Uterus (tissue), 4 donors: ENCODE measurements around the gene UBA52. TPM values are rescaled to one million over a fixed set of nuclear protein-coding genes. Genes with fewer than 3 reads are reported as not detected.

Source experiments
- DNase-seq, 2 donors: peaks; one replicate each; pipeline ENCODE4 v3.0.0-alpha.2; 2019 to 2020
- H3K27ac ChIP-seq, 2 donors: fragments of 200-600 bp; sonication (generic); 1 replicate in 1 of 2; 2 replicates in 1 of 2; pipeline ENCODE4 v1.5.1; 2016 to 2018
- H3K27me3 ChIP-seq, 2 donors: fragments of 200-600 bp; sonication (generic); one replicate each; pipeline ENCODE4 v1.5.1; 2018 to 2019; ENCODE audit warnings: control low read depth in 1 of 2
- H3K36me3 ChIP-seq, 2 donors: fragments of 200-600 bp; sonication (generic); one replicate each; pipeline ENCODE4 v1.5.1; 2019; ENCODE audit warnings: control low read depth in 1 of 2
- H3K4me1 ChIP-seq, 2 donors: fragments of 200-600 bp; sonication (generic); one replicate each; pipeline ENCODE4 v1.5.1; 2018 to 2019; ENCODE audit warnings: control low read depth in 1 of 2
- H3K4me3 ChIP-seq, 2 donors: fragments of 200-600 bp; sonication (generic); 1 replicate in 1 of 2; 2 replicates in 1 of 2; pipeline ENCODE4 v1.5.1; 2018 to 2019; ENCODE audit warnings: mild to moderate bottlenecking in 1 of 2
- H3K9me3 ChIP-seq, 2 donors: fragments of 200-600 bp; sonication (generic); one replicate each; pipeline ENCODE4 v1.5.1; 2019; ENCODE audit warnings: control low read depth in 1 of 2
- CTCF ChIP-seq, 4 experiments: fragments of 200-600 bp in 2 of 4; fragments of 450-650 bp in 2 of 4; sonication (generic) in 2 of 4; IDR thresholded peaks; one replicate each; pipeline ENCODE4 v1.5.1; 2016 to 2019; ENCODE audit warnings: antibody characterized with exemption in 4 of 4, mild to moderate bottlenecking in 2 of 4, moderate library complexity in 1 of 4
- POLR2A ChIP-seq, 2 donors: fragments of 450-650 bp; IDR thresholded peaks; one replicate each; pipeline ENCODE4 v1.6.1; 2016; ENCODE audit warnings: antibody characterized with exemption in 2 of 2, mild to moderate bottlenecking in 1 of 2, moderate library complexity in 1 of 2
- intact Hi-C: fragments of 100-400 bp; cut with DNase I; formaldehyde crosslinking; loops from one replicate; pipeline ENCODE4 v1.15.1; 2023; ENCODE audit warnings: low total_unique reads
- total RNA-seq, 4 donors: library from RNA; depleted of rRNA in 3 of 4; stranded (reverse); fragments of >200 nt in 3 of 4; gene quantifications; one replicate each; pipeline versions ENCODE4 v1.1.0 to v1.2.4, GENCODE V29; 2014 to 2023
- donor health status: DM: yes; HTN: yes; CAD: no.

The UBA52 gene
- total RNA-seq, 4 donors from 2014 or later: 295 to 1,369 (median 721) TPM

- Histone ChIP-seq H3K4me1 (no peaks in the 10 kb centered on the region), H3K36me3 (no peaks in the 10 kb centered on the region), H3K4me3 (no peak overlapping the region), H3K27me3 (no peaks in the 10 kb centered on the region), H3K27ac (no peak overlapping the region), H3K9me3 (no peaks in the 10 kb centered on the region)
- no peak for TF ChIP-seq CTCF (IDR thresholded peaks at IDR 0.05)
- TF ChIP-seq POLR2A (IDR thresholded peaks at IDR 0.05): no peak
- DNase-seq: no peak
- intact Hi-C loops: no loop called here
These were observed 8.7 kb downstream of the UBA52 start for GRCh38 chr19:18580311-18580710.

GRCh38 chr19:18586306-18586705 lies 14.6 kb downstream of the UBA52 start:
- no peak for DNase-seq
- Histone ChIP-seq H3K27me3 (no peaks in the 10 kb centered on the region), H3K9me3 (no peaks in the 10 kb centered on the region), H3K36me3 (no peaks in the 10 kb centered on the region), H3K4me3 (no peak overlapping the region), H3K4me1 (peaks cover 0 to 6% of the 10 kb centered on the region in 2 donors), H3K27ac (no peak overlapping the region)
- TF ChIP-seq POLR2A (IDR thresholded peaks at IDR 0.05): no peak
- intact Hi-C loops: no loop called here

GRCh38 chr19:18587561-18587960 lies 15.9 kb downstream of the UBA52 start:
- no peaks in the 10 kb centered on the region for H3K36me3 ChIP-seq
- DNase-seq: no peak
- TF ChIP-seq CTCF (IDR thresholded peaks at IDR 0.05) (no peak), POLR2A (IDR thresholded peaks at IDR 0.05) (no peak)
- no peak overlapping the region for H3K4me3 ChIP-seq
- intact Hi-C loops: no loop called here
- no peaks in the 10 kb centered on the region for H3K27me3 ChIP-seq
- H3K4me1 ChIP-seq: peaks cover 0 to 6% of the 10 kb centered on the region in 2 donors
- peak overlapping the region; percentile 88 to 89 for H3K27ac ChIP-seq
- no peaks in the 10 kb centered on the region for H3K9me3 ChIP-seq

GRCh38 chr19:18587962-18588610 lies 16.4 kb downstream of the UBA52 start:
- H3K27me3 ChIP-seq: no peaks in the 10 kb centered on the region
- peaks cover 0 to 6% of the 10 kb centered on the region in 2 donors for H3K4me1 ChIP-seq
- DNase-seq: no peak
- intact Hi-C loops: no loop called here
- no peaks in the 10 kb centered on the region for H3K36me3 ChIP-seq
- TF ChIP-seq CTCF (IDR thresholded peaks at IDR 0.05) (no peak), POLR2A (IDR thresholded peaks at IDR 0.05) (no peak)
- no peaks in the 10 kb centered on the region for H3K9me3 ChIP-seq
- peak overlapping the region; percentile 88 to 89 for H3K27ac ChIP-seq
- H3K4me3 ChIP-seq: peak overlapping the region; percentile 48 to 84

DNA sequence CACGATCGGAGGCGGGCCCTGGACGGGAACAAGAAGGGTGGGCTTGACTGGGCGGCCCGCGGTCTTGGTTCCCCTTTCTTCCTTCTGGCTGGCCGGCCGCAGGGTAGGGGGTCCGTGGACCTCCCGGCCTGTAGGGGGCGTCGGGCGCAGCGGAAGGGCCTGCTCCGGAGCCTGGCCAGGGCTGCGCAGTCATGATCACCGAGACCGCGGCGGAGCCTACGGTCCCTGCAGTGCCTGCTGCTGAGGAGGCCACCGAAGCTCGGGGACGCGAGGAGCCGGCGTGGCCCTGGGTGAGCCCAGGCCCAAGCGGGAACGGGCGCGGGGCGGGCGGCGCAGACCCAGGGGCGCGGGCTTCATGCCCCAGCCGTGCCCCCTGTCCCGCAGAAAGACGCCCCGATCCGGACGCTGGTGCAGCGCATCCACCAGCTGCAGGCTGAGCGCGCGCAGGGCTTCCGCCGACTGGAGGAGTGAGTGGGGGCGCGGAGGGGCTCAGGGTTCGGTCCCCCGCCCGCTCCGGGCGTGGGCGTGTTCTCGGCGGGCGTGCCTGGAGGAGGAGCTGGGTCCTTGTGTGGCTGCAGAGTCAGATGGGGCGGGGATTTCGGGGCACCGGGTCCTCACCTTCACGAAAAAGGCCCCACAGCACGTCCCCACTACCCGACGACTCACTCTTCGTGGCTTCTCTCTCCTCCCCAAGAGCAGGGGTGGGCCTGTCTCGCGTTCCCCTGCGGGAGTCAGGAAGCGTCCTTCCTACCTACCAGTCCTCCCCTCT lies 17.1 kb downstream of the UBA52 start, which contains the start of gene REX1BD:
TSS of gene REX1BD (plus strand) at position 188 of the 769 bp plus-strand sequence. CDS start at position 192, 4 bp downstream.
- TF ChIP-seq POLR2A (IDR thresholded peaks at IDR 0.05) (peak; percentile 19 to 47), CTCF (IDR thresholded peaks at IDR 0.05) (peak; percentile 77 to 92 (median 86))
- DNase-seq: peak; percentile 84
- intact Hi-C loops: no loop called here

More for the DNA sequence above, 17.1 kb downstream of the UBA52 start, which contains the start of gene REX1BD:
- H3K4me1 ChIP-seq: peaks cover 0 to 6% of the 10 kb centered on the region in 2 donors
- no peaks in the 10 kb centered on the region for H3K9me3 ChIP-seq
- H3K36me3 ChIP-seq: no peaks in the 10 kb centered on the region
- peak within 1 kb of the TSS; percentile 48 to 84 for H3K4me3 ChIP-seq
- H3K27me3 ChIP-seq: no peaks in the 10 kb centered on the region
- H3K27ac ChIP-seq: peak within 1 kb of the TSS; percentile 88 to 89
